Colonic mucosa (tissue), 4 donors: Measurements from ENCODE around the gene PTPRM. TPM values are rescaled to one million over a fixed set of nuclear protein-coding genes. Genes with fewer than 3 reads are reported as not detected.

ENCODE experiments used
- DNase-seq: peaks from one replicate; pipeline ENCODE4 v3.0.0-alpha.2; 2020
- H3K27ac ChIP-seq: fragments of 200-600 bp; one replicate; pipeline ENCODE4 v1.8.0; 2021
- H3K27me3 ChIP-seq: fragments of 200-600 bp; one replicate; pipeline ENCODE4 v1.8.0; 2021
- H3K36me3 ChIP-seq: fragments of 200-600 bp; one replicate; pipeline ENCODE4 v1.8.0; 2021
- H3K4me1 ChIP-seq: fragments of 200-600 bp; one replicate; pipeline ENCODE4 v1.8.0; 2021; ENCODE audit warnings: mild to moderate bottlenecking
- H3K4me3 ChIP-seq: fragments of 200-600 bp; one replicate; pipeline ENCODE4 v1.8.0; 2021
- H3K9ac ChIP-seq, 2 donors: one replicate each; pipeline ENCODE4 v1.7.0; 2013; ENCODE audit warnings: control low read depth in 2 of 2, low read depth in 2 of 2, low read length in 2 of 2
- H3K9me3 ChIP-seq: fragments of 200-600 bp; one replicate; pipeline ENCODE4 v1.8.0; 2021
- intact Hi-C: fragments of 100-400 bp; cut with DNase I; formaldehyde crosslinking; loops from one replicate; pipeline ENCODE4 v1.14.1; 2022
- total RNA-seq, 2 donors: library from RNA; stranded (reverse); fragmentation: NEBNext Ultra II Directional in 1 of 2; extraction: Animal tissue kit (Norgen Biotek cat#: 25700) in 1 of 2; gene quantifications; one replicate each; pipeline ENCODE4 v1.2.1, GENCODE V29; 2021
- TF ChIP-seq, protein P1 (sequence below): fragments of 200-600 bp; IDR thresholded peaks from one replicate; pipeline ENCODE4 v1.8.0; 2022; ENCODE audit warnings: antibody characterized with exemption, mild to moderate bottlenecking
- donor health status: healthy.
- donor health status: DM: no; HTN: no; CAD: no.
- donor health status: DM: no; HTN: no; CAD: no.

The PTPRM gene
- total RNA-seq, 2 donors from 2014 or later: 8.1 to 13.9 TPM

- Histone ChIP-seq H3K27me3 (no peaks in the 10 kb centered on the region), H3K27ac (no peak overlapping the region), H3K4me1 (no peaks in the 10 kb centered on the region), H3K36me3 (no peaks in the 10 kb centered on the region), H3K9ac (no peak overlapping the region), H3K4me3 (no peak overlapping the region), H3K9me3 (no peaks in the 10 kb centered on the region)
- intact Hi-C loops: no loop called here
- DNase-seq: no peak
- TF ChIP-seq, protein P1, sequence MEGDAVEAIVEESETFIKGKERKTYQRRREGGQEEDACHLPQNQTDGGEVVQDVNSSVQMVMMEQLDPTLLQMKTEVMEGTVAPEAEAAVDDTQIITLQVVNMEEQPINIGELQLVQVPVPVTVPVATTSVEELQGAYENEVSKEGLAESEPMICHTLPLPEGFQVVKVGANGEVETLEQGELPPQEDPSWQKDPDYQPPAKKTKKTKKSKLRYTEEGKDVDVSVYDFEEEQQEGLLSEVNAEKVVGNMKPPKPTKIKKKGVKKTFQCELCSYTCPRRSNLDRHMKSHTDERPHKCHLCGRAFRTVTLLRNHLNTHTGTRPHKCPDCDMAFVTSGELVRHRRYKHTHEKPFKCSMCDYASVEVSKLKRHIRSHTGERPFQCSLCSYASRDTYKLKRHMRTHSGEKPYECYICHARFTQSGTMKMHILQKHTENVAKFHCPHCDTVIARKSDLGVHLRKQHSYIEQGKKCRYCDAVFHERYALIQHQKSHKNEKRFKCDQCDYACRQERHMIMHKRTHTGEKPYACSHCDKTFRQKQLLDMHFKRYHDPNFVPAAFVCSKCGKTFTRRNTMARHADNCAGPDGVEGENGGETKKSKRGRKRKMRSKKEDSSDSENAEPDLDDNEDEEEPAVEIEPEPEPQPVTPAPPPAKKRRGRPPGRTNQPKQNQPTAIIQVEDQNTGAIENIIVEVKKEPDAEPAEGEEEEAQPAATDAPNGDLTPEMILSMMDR: no peak
Observed at GRCh38 chr18:7927119-7927518, 360.0 kb downstream of the PTPRM start.

DNA sequence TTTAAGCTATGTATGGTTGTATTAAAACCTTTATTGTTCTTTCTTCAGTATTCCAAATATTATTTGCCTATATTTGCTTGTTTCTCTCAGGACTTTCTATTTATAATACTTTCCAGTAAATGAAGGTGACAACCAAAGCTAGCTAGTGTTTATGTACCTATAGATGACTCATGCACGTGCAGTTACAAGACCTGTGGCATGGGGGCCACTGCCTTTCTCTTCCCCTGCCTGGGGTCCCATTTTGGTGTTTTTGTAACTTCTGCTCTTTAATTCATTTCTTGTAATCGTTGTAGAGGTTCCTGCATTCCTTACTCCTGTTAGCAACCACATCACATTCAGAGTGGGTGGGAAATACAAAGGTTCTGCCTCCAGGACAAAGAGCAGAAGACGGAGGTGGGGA, 364.6 kb downstream of the PTPRM start:
- Histone ChIP-seq H3K9ac (no peak overlapping the region), H3K9me3 (no peaks in the 10 kb centered on the region), H3K27me3 (no peaks in the 10 kb centered on the region), H3K4me3 (no peak overlapping the region), H3K27ac (no peak overlapping the region), H3K4me1 (no peaks in the 10 kb centered on the region), H3K36me3 (no peaks in the 10 kb centered on the region)
- DNase-seq: no peak
- TF ChIP-seq, protein P1: no peak
- intact Hi-C loops: no loop called here

DNA sequence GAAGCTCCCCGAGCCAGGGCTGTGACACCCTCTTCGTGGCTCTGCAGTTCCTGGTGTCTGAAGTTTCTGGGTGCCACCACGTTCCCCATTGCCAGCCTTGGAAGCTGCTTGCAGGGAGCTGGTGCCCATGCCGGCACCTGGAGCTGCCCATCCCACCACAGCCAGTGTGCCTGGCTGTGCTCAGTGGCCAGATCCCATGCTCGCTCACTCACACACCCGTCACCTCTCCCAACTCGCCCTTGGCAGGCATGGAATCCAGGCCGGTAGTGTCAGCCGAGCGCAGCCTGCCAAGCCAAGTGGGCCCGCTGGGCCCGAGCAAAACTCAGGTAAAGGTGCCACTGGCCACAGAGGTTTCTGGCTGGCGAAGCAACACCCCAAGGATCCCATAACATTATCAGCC, 370.2 kb downstream of the PTPRM start:
- Histone ChIP-seq H3K9me3 (no peaks in the 10 kb centered on the region), H3K27me3 (no peaks in the 10 kb centered on the region), H3K36me3 (no peaks in the 10 kb centered on the region), H3K27ac (no peak overlapping the region), H3K9ac (no peak overlapping the region), H3K4me1 (no peaks in the 10 kb centered on the region), H3K4me3 (no peak overlapping the region)
- no peak for DNase-seq
- TF ChIP-seq, protein P1: no peak
- intact Hi-C loops: no loop called here

DNA sequence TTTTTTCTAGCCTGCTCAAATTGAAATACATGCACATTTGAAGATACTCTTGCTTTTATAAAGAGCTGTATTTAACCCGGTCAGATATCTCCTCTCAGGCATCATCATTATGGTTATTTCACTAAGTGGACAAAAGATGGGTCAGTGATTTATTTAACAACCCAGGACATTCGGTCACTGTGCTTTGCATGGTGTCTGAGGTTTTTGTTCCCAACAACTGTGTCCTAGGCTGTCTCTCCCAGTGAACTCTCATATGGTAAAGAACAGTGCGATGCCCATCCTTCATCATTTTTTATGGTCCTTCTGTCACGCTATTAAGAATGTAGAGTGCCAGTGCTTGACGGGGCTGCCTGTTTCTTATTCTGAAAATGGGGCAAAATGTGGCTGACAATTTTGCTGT, 372.4 kb downstream of the PTPRM start:
- DNase-seq: no peak
- Histone ChIP-seq H3K27me3 (no peaks in the 10 kb centered on the region), H3K36me3 (no peaks in the 10 kb centered on the region), H3K9me3 (no peaks in the 10 kb centered on the region), H3K4me3 (no peak overlapping the region), H3K4me1 (no peaks in the 10 kb centered on the region), H3K27ac (no peak overlapping the region), H3K9ac (no peak overlapping the region)
- intact Hi-C loops: no loop called here
- TF ChIP-seq, protein P1: no peak

GRCh38 chr18:7940379-7940778, 373.3 kb downstream of the PTPRM start:
- intact Hi-C loops: no loop called here
- no peak overlapping the region for H3K4me3 ChIP-seq

More at GRCh38 chr18:7940379-7940778, 373.3 kb downstream of the PTPRM start:
- H3K9ac ChIP-seq: no peak overlapping the region
- H3K27ac ChIP-seq: no peak overlapping the region
- no peak for DNase-seq
- TF ChIP-seq, protein P1: no peak
- H3K36me3 ChIP-seq: no peaks in the 10 kb centered on the region
- H3K9me3 ChIP-seq: no peaks in the 10 kb centered on the region
- no peaks in the 10 kb centered on the region for H3K27me3 ChIP-seq
- H3K4me1 ChIP-seq: no peaks in the 10 kb centered on the region
